Activated T-cell treated with anti-CD3 and anti-CD28 coated beads, Interleukin-2, amount 50 U/mL, for 24 hours (primary cell): Measurements from ENCODE around the gene GRM8.

ENCODE experiments used
- DNase-seq: peaks from one replicate; pipeline ENCODE4 v3.0.0-alpha.2; 2020
- H3K27ac Mint-ChIP-seq: 2 replicates; pipeline ENCODE4 v1.8.0; 2020; ENCODE audit warnings: mild to moderate bottlenecking, mixed read lengths
- H3K27me3 Mint-ChIP-seq: 2 replicates; pipeline ENCODE4 v1.8.0; 2020; ENCODE audit warnings: mixed read lengths
- H3K36me3 Mint-ChIP-seq: 2 replicates; pipeline ENCODE4 v1.8.0; 2020; ENCODE audit warnings: low read depth, mixed read lengths
- H3K4me1 Mint-ChIP-seq: 2 replicates; pipeline ENCODE4 v1.8.0; 2020; ENCODE audit warnings: low read depth, mixed read lengths
- H3K4me3 Mint-ChIP-seq: 2 replicates; pipeline ENCODE4 v1.8.0; 2020; ENCODE audit warnings: mild to moderate bottlenecking, moderate library complexity, mixed read lengths
- H3K9me3 Mint-ChIP-seq: 2 replicates; pipeline ENCODE4 v1.8.0; 2020; ENCODE audit warnings: mixed read lengths

The GRM8 gene

DNA sequence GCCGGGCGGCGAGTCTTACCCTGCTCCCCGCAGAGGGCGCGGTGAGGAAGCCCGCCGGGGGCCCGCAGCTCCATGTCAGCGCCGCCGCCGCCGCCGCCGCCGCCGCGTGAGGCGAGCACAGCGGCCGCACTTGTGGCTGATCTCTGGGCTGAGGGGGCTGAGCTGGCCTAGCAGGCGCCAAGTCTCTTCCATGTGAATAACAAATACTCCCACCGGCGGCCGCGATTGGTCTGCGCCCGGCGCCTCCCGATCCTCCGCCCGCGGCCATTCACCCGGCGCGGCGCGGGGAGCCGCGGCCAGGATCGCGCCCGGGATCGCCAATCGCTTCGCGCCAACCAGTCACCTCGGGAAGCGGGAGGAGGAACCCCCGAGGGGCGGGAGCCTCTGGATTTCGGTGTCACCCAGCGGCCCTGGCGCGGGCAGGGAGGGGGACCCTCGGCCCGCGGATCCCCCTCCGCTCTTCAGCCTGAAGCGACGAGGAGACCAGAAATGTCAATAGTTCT, at the start of gene GRM8:
GRM8 (minus strand) TSS at position 164 of the 503 bp plus-strand sequence.
- Mint-ChIP-seq H3K36me3 (no peaks in the 10 kb centered on the region), H3K9me3 (no peaks in the 10 kb centered on the region), H3K27ac (no peak within 1 kb of the TSS), H3K4me1 (peaks cover 17% of the 10 kb centered on the region), H3K4me3 (peak within 1 kb of the TSS; percentile 82), H3K27me3 (peaks cover 89% of the 10 kb centered on the region)
- peak; percentile 52 for DNase-seq

DNA sequence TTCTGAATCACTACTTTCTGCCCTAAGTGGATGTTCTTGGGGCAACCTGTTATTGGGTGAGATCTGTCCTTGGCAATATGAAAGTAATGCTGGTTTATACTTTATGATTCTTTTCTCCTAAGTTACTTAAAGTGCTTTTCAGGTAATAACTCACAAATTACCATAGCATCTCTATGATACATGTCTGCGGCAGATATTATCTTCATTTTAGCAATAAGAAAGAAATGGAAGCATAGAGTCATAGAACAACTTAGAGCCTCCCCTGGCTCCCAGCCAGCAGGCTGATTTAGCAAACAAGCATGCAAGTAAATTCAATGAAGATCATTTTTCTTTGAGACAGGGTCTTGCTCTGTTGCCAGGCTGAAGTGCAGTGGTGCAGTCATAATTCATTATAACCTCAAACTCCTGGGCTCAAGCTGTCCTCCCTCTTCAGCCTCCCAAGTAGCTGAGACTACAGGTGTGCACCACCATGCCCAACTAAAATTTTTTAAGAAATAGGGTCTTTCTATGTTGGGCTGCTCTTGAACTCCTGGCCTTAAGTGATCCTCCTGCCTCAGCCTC, 38.1 kb upstream of the GRM8 start:
- H3K4me1 Mint-ChIP-seq: no peaks in the 10 kb centered on the region
- H3K27ac Mint-ChIP-seq: no peak overlapping the region
- DNase-seq: no peak
- H3K36me3 Mint-ChIP-seq: no peaks in the 10 kb centered on the region
- peaks cover 18% of the 10 kb centered on the region for H3K27me3 Mint-ChIP-seq
- no peaks in the 10 kb centered on the region for H3K9me3 Mint-ChIP-seq
- no peak overlapping the region for H3K4me3 Mint-ChIP-seq

DNA sequence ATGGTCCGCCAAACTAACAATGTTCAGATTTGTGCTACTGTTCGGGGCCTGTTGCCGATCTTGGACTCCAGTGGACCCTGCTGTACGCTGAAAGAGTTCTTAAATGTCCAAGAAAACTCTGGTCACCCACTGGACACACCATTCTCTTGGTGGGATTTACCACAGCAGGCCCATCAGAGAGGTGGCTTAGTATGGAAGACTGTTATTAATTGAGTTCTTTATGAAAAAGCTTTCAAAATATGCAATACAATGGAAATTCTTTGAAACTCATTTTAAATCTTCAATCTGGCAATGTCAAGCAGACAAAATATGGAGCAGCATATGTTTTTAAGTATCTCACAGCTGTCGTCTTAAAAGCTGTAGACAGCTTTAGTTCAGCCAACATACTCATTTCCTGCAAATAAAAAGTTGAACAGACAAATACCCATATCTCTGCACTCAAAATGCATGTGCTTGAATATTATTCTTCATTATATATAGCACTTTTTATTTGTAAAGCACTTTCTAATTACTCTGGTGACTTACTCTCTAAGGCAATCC, 37.4 kb upstream of the GRM8 start:
- no peak overlapping the region for H3K27ac Mint-ChIP-seq
- H3K27me3 Mint-ChIP-seq: peaks cover 16% of the 10 kb centered on the region
- no peaks in the 10 kb centered on the region for H3K9me3 Mint-ChIP-seq
- H3K4me3 Mint-ChIP-seq: no peak overlapping the region
- no peaks in the 10 kb centered on the region for H3K4me1 Mint-ChIP-seq
- DNase-seq: no peak
- H3K36me3 Mint-ChIP-seq: no peaks in the 10 kb centered on the region

DNA sequence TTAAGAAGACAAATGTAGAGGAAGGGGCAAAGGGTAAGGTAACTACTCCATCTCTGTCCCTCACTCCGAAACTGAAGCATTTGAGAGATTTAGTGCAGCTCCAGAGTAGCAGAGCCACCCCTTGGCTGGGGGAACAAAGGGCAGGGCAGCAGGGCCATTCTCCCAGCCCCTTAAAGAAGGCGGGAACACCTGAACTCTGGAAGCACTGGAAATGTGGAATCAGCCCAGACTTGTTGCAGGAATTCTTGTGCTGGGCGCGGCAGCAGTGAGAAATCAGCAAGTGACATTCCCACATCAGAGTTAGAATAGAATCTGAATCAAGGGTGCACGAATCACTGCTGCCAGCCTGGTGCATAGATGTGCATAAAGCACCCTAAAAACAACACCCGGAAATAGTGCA, 34.4 kb upstream of the GRM8 start:
- no peak for DNase-seq
- Mint-ChIP-seq H3K27me3 (peaks cover 5% of the 10 kb centered on the region), H3K4me3 (no peak overlapping the region), H3K27ac (no peak overlapping the region), H3K9me3 (no peaks in the 10 kb centered on the region), H3K4me1 (no peaks in the 10 kb centered on the region), H3K36me3 (no peaks in the 10 kb centered on the region)

DNA sequence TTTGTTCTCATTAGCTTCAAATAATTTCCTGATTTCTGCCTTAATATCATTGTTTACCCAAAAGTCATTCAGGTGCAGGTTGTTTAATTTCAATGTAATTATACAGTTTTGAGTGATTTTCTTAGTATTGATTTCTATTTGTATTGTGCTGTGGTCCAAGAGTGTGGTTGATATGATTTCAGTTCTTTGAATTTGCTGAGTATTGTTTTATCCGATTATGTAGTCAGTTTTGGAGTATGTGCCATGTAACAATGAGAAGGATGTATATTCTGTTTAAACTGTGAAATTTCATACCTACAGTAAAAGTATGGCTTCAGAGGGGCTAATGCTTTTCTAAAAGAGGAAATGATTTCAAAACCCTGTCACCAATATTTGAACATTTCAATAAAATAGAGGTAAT, 17.4 kb upstream of the GRM8 start:
- H3K4me1 Mint-ChIP-seq: no peaks in the 10 kb centered on the region
- no peak overlapping the region for H3K27ac Mint-ChIP-seq
- no peak for DNase-seq
- no peaks in the 10 kb centered on the region for H3K36me3 Mint-ChIP-seq
- H3K9me3 Mint-ChIP-seq: no peaks in the 10 kb centered on the region
- no peak overlapping the region for H3K4me3 Mint-ChIP-seq
- peaks cover 55% of the 10 kb centered on the region for H3K27me3 Mint-ChIP-seq

DNA sequence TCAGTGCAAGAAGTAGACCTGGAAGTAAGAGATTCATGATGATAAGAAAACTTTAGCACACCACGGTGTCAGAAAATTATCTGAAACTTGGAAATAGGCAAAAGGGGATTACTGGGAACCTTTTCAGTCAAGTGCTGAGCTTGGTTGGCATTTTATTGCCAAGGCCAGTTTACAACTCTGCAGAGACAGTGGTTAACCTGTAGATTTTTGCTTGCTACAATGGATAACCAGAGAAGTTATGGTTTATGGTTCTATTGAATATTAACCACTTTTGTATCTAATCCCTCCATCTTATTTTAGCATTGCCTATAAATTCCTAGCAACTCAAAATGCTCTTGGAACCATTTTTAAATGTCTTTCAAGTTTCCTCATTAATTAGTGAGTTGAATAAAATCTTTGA, 13.3 kb upstream of the GRM8 start:
- peaks cover 61% of the 10 kb centered on the region for H3K27me3 Mint-ChIP-seq
- no peak overlapping the region for H3K27ac Mint-ChIP-seq
- H3K4me3 Mint-ChIP-seq: no peak overlapping the region
- H3K4me1 Mint-ChIP-seq: no peaks in the 10 kb centered on the region
- no peaks in the 10 kb centered on the region for H3K9me3 Mint-ChIP-seq
- H3K36me3 Mint-ChIP-seq: no peaks in the 10 kb centered on the region
- no peak for DNase-seq

DNA sequence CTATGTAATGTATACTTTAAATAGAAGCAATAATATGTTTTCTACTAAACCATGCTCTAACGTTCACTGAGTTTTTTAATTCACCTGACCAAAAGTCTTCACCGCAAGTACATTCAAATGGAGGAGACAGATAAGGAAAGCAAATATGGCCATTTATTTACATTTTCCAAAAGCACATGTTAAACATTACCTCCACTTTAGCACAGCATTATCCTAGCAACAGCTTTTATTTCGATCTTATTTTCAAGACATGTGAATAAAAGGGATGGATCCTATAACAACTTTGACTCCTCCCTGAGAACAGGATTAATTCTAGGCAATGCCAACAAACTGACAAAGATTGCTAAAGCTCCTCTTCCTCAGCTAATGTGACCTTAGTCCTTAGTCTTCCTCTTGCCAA, 11.5 kb upstream of the GRM8 start:
- no peak for DNase-seq
- Mint-ChIP-seq H3K27ac (no peak overlapping the region), H3K4me3 (no peak overlapping the region), H3K9me3 (peaks cover 2% of the 10 kb centered on the region), H3K36me3 (no peaks in the 10 kb centered on the region), H3K4me1 (no peaks in the 10 kb centered on the region), H3K27me3 (peaks cover 59% of the 10 kb centered on the region)

DNA sequence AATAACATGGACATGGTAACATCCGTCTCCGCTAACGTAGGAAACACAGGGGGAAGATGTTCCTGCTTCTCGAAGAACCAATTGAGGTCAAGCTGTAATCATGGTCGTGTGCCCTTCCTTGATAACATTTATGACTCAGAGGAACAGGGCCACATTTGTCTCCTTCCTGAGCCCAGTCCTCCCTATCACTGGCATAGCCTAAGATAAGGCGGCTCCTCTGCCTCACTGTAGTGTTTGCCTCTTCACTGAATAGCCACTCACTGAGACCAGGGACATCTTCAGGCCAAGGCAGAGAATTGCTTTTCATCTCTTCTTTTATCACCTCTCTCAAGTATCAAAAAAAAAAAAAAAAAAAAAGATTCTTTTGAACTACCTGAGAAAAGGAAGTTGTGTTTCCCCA, 5.4 kb upstream of the GRM8 start:
- H3K9me3 Mint-ChIP-seq: peaks cover 2% of the 10 kb centered on the region
- no peak overlapping the region for H3K27ac Mint-ChIP-seq
- DNase-seq: no peak
- peaks cover 84% of the 10 kb centered on the region for H3K27me3 Mint-ChIP-seq
- H3K4me3 Mint-ChIP-seq: no peak overlapping the region
- no peaks in the 10 kb centered on the region for H3K36me3 Mint-ChIP-seq
- H3K4me1 Mint-ChIP-seq: peaks cover 6% of the 10 kb centered on the region

DNA sequence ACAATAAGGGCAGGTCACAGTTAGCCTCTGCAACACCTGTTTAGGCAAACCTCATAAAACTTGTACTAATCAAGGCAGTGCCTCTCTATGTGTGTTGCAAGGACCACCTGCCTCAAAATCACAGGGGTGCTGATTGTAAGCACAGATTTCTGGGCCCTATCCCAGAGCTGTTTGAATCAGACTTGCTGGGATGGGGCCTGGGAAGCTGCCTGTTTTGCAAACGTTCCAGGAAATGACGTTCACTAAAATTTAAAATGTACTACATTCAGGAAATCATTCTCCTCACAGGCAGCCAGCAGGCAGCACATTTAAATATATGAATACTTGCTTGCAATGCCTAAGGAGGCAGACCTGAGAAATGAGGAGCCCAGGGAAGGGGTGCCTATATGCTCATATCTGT, 4.3 kb upstream of the GRM8 start:
- peaks cover 83% of the 10 kb centered on the region for H3K27me3 Mint-ChIP-seq
- no peaks in the 10 kb centered on the region for H3K36me3 Mint-ChIP-seq
- H3K4me1 Mint-ChIP-seq: peaks cover 11% of the 10 kb centered on the region
- no peak for DNase-seq
- peaks cover 2% of the 10 kb centered on the region for H3K9me3 Mint-ChIP-seq
- no peak overlapping the region for H3K27ac Mint-ChIP-seq
- H3K4me3 Mint-ChIP-seq: no peak overlapping the region

DNA sequence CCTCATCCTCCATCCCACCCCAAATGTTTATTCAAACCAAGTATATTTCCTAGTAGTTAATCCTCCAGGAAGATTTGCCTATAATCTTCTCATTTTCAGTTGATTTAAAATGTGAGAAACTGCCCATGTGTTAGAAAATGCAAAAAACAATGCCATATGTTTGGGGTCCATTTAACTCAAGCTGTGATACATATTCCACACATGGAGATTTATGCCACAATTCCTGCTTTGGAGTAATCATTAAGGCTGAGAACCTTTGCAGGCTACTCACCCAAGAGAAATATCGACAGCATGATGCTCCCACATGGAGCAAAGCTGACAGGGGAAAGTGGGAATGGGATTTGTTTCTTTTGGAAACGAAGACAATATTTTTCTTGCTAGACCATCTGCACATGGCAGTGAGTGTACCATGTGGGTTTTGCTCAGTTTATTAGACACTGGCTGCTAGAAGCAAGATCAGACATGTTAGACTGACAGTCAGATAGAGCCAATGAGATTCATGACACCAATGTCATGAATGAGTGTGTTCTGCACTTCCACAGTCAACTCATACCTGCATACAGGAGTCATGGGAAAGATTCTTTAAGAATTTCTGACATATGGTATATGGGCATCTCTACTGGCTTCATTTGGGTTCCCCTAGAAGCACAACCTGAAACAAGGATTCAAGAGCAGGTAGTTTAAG, 3.4 kb upstream of the GRM8 start:
- H3K4me3 Mint-ChIP-seq: no peak overlapping the region
- DNase-seq: no peak
- H3K36me3 Mint-ChIP-seq: no peaks in the 10 kb centered on the region
- no peak overlapping the region for H3K27ac Mint-ChIP-seq
- H3K27me3 Mint-ChIP-seq: peaks cover 82% of the 10 kb centered on the region
- peaks cover 2% of the 10 kb centered on the region for H3K9me3 Mint-ChIP-seq
- H3K4me1 Mint-ChIP-seq: peaks cover 18% of the 10 kb centered on the region

DNA sequence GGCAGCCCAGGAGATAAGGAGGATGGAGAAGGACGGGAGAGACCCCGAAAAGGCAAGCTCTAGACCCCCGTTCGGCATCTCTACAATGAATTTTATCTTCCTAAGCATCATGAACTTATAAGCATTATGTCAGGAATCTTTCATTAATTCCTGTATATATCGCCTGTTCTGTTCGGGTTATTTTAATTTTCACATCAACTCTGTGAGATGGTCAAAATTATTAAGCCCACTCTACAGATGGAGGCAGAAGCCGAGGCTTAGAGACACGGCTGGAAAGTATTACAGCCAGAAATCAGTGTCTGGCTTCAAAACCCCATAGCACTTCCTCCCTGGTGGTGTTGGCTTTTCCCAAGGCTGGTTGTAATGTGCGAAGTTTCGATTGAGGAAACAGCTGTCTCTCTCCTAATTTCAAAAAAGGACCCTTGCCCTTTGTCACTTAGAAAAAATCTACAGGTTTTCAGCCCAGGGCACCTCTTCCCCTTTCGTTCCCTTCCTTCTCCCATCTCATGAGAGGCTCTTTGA, 1.5 kb upstream of the GRM8 start:
- H3K4me3 Mint-ChIP-seq: peak overlapping the region; percentile 82
- H3K4me1 Mint-ChIP-seq: peaks cover 23% of the 10 kb centered on the region
- H3K27ac Mint-ChIP-seq: no peak overlapping the region
- no peaks in the 10 kb centered on the region for H3K36me3 Mint-ChIP-seq
- DNase-seq: no peak
- peaks cover 88% of the 10 kb centered on the region for H3K27me3 Mint-ChIP-seq
- H3K9me3 Mint-ChIP-seq: no peaks in the 10 kb centered on the region

DNA sequence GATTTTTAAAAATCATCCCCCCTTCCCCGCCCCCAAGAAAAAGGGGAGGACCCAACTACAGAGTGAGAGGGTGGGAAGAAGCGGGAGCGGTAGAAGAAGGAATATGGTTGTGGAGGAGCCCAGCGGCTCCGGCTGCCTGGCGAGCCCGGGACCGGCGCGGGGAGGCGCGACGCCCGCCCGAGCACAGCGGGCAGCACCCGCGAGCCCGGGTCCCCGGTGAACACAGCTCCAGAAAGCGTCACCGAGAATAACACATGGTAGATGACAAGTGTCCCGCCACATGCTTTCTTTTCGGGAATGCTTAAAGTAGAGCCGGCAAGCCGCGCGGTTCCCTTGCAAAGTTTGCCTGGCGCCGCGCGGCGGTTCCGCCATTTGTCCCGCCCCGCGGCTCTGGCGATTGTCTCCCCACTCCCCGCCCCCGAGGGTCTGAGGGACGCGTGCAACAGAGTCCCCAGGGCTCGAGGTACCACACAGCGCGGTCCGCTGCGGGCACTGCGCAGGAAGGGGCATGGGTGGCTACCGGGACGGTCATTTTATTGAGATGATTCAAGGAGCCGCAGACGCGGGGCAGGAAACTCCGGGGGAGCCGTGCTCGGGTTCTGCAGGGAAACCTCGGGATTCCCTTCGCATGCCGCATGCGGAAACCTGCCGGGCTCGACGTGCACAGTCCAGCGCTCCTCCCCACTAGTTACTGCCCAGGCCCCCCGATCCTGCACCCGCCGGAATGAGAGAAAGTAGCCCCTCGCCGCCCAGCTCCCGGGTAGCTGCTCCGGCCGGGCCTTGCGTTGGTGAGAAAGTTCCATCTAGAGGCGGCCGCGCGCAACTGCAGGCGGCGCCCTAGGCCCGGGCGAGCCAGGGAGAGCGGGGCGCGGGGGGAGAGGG, 781 bp upstream of the GRM8 start:
- no peaks in the 10 kb centered on the region for H3K9me3 Mint-ChIP-seq
- DNase-seq: peak; percentile 79
- H3K4me3 Mint-ChIP-seq: peak overlapping the region; percentile 82
- H3K27me3 Mint-ChIP-seq: peaks cover 88% of the 10 kb centered on the region
- H3K27ac Mint-ChIP-seq: no peak overlapping the region
- H3K36me3 Mint-ChIP-seq: no peaks in the 10 kb centered on the region
- H3K4me1 Mint-ChIP-seq: peaks cover 21% of the 10 kb centered on the region

DNA sequence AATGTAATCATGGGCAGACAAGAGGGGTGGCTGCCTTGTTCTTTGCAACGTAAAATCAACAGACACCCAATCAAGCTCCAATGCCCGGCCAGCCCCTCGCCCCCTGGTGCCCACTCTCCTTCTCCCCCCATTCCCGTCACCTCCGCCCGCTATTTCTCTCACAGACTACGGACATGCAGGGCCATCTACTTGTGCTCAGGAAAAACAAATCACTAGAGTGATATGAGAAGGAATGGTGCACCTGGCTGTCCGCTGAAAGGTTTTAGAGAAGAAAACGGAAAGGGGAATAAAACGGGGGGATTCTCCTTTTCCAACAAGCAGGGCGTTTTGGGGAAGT, 396 bp downstream of the GRM8 start:
- no peak overlapping the region for H3K27ac Mint-ChIP-seq
- DNase-seq: no peak
- H3K27me3 Mint-ChIP-seq: peaks cover 89% of the 10 kb centered on the region

DNA sequence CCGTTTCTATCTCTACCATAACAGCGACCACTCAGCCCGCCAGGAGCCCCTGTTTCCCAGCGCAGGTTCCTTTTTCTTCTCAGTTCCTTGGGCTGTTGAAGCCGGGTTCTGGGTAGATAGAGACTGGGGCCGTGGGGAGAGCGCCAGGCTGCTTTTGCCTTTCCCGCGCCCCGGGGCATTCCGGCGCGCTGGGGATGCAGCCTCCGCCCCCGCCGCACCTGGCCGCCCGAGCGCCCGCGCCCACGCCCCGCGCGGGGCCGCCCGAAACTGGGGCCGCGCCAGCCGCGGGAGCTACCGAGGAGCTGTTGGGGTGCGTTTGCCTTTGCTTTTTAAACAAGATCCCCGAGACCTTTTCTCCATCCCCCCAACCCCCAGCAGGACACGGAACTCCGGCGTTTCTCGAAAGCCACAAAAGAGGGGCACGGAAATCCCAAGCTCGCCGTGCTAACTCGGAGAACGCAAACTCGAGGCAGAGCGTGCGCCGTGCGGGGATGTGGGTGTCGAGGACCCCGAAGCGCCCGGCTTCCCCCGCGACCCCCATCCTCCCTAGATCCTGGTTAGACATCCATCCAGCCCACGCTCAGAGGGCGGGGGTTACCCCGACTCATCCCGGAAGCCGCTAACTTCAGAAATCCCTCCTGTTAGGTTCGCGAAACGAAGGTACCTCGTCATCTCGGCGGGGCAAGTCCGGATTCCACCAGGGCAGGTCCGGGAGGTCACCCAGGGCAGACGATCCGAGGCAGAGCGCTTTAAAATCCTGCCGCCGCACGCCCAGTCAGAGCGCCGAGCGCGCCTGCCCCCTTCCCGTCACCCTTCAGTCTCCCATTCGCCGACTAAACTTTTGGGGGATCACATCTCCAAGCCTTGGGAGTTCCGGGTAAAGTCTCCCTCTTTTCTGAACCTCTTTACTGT, 1.0 kb downstream of the GRM8 start:
- Mint-ChIP-seq H3K27ac (no peak overlapping the region), H3K27me3 (peaks cover 89% of the 10 kb centered on the region), H3K4me1 (peaks cover 17% of the 10 kb centered on the region), H3K9me3 (no peaks in the 10 kb centered on the region), H3K4me3 (peak overlapping the region; percentile 74), H3K36me3 (no peaks in the 10 kb centered on the region)
- peak; percentile 53 for DNase-seq

More for the DNA sequence above, 396 bp downstream of the GRM8 start:
- H3K4me1 Mint-ChIP-seq: peaks cover 17% of the 10 kb centered on the region
- no peaks in the 10 kb centered on the region for H3K9me3 Mint-ChIP-seq
- H3K4me3 Mint-ChIP-seq: peak overlapping the region; percentile 74
- no peaks in the 10 kb centered on the region for H3K36me3 Mint-ChIP-seq
